Vagina (tissue), 2 donors: ENCODE data around the gene C12orf60. TPM values are rescaled to one million over a fixed set of nuclear protein-coding genes. Genes with fewer than 3 reads are reported as not detected.

Experiments
- DNase-seq, 2 donors: peaks; one replicate each; pipeline ENCODE4 v3.0.0-alpha.2; 2017; ENCODE audit errors: extremely low spot score in 2 of 2
- H3K27ac ChIP-seq: fragments of 200-600 bp; sonication (generic); one replicate; pipeline ENCODE4 v1.5.1; 2019
- H3K27me3 ChIP-seq: fragments of 200-600 bp; sonication (generic); one replicate; pipeline ENCODE4 v1.5.1; 2019
- H3K36me3 ChIP-seq, 2 donors: fragments of 200-600 bp; sonication (generic); one replicate each; pipeline ENCODE4 v1.5.1; 2017 to 2019
- H3K4me1 ChIP-seq: fragments of 200-600 bp; sonication (generic); one replicate; pipeline ENCODE4 v1.5.1; 2019
- H3K4me3 ChIP-seq, 2 donors: fragments of 200-600 bp; sonication (generic); 1 replicate in 1 of 2; 2 replicates in 1 of 2; pipeline ENCODE4 v1.5.1; 2016 to 2019
- H3K9me3 ChIP-seq: fragments of 200-600 bp; sonication (generic); one replicate; pipeline ENCODE4 v1.5.1; 2019
- CTCF ChIP-seq, 3 experiments: fragments of 450-650 bp in 2 of 3; fragments of 200-600 bp in 1 of 3; sonication (generic) in 1 of 3; IDR thresholded peaks; one replicate each; pipeline ENCODE4 v1.5.1; 2017 to 2019; ENCODE audit warnings: antibody characterized with exemption in 3 of 3, mild to moderate bottlenecking in 2 of 3, moderate library complexity in 2 of 3
- POLR2A ChIP-seq, 2 donors: fragments of 450-650 bp; IDR thresholded peaks; one replicate each; pipeline ENCODE4 v1.6.1; 2017; ENCODE audit warnings: antibody characterized with exemption in 2 of 2, mild to moderate bottlenecking in 2 of 2, moderate library complexity in 2 of 2
- POLR2AphosphoS5 ChIP-seq, 2 donors: sonication (generic); formaldehyde crosslinking; IDR thresholded peaks; one replicate each; pipeline ENCODE4 v1.9.0; 2017; ENCODE audit warnings: antibody characterized with exemption in 2 of 2, mild to moderate bottlenecking in 2 of 2, low read depth in 1 of 2; ENCODE audit not compliant: insufficient read depth in 1 of 2
- intact Hi-C: fragments of 100-400 bp; cut with DNase I; formaldehyde crosslinking; loops from one replicate; pipeline ENCODE4 v1.15.1; 2023
- total RNA-seq: library from RNA; depleted of rRNA; stranded (reverse); fragments of >200 nt; gene quantifications from one replicate; pipeline ENCODE4 v1.2.3, GENCODE V29; 2016

Gene C12orf60
- total RNA-seq, 1 donor from 2014 or later: 0.74 TPM

GRCh38 chr12:14777271-14777670 lies 26.2 kb upstream of the C12orf60 start:
- Histone ChIP-seq H3K27ac (no peak overlapping the region), H3K36me3 (no peaks in the 10 kb centered on the region), H3K4me3 (no peak overlapping the region), H3K4me1 (peaks cover 24% of the 10 kb centered on the region), H3K27me3 (no peaks in the 10 kb centered on the region), H3K9me3 (no peaks in the 10 kb centered on the region)
- TF ChIP-seq POLR2A (IDR thresholded peaks at IDR 0.05) (no peak), POLR2AphosphoS5 (IDR thresholded peaks at IDR 0.05; ENCODE audit: insufficient read depth in 1 of 2, low read depth in 1 of 2) (peak in 1 of 2 donors; percentile 16)
- DNase-seq: no peak
- intact Hi-C loops: loop anchor here (10.0 kb wide), 1 partner anchor 108 kb away; the partner anchor contains the start of gene MGP

GRCh38 chr12:14779834-14780233 lies 23.6 kb upstream of the C12orf60 start:
- intact Hi-C loops: loop anchor here (10.0 kb wide), 1 partner anchor 105 kb away; the partner anchor contains the start of gene MGP
- H3K27ac ChIP-seq: no peak overlapping the region
- no peak for DNase-seq
- no peaks in the 10 kb centered on the region for H3K36me3 ChIP-seq
- TF ChIP-seq CTCF (IDR thresholded peaks at IDR 0.05) (no peak), POLR2A (IDR thresholded peaks at IDR 0.05) (no peak), POLR2AphosphoS5 (IDR thresholded peaks at IDR 0.05; ENCODE audit: insufficient read depth in 1 of 2, low read depth in 1 of 2) (no peak)
- H3K4me3 ChIP-seq: no peak overlapping the region
- H3K9me3 ChIP-seq: no peaks in the 10 kb centered on the region
- H3K27me3 ChIP-seq: no peaks in the 10 kb centered on the region
- peaks cover 24% of the 10 kb centered on the region for H3K4me1 ChIP-seq

- Histone ChIP-seq H3K4me3 (no peak overlapping the region), H3K36me3 (no peaks in the 10 kb centered on the region), H3K27me3 (no peaks in the 10 kb centered on the region), H3K9me3 (no peaks in the 10 kb centered on the region), H3K4me1 (peaks cover 19% of the 10 kb centered on the region), H3K27ac (no peak overlapping the region)
- intact Hi-C loops: no loop called here
- TF ChIP-seq POLR2A (IDR thresholded peaks at IDR 0.05): no peak
- TF ChIP-seq CTCF (IDR thresholded peaks at IDR 0.05): no peak
- TF ChIP-seq POLR2AphosphoS5 (IDR thresholded peaks at IDR 0.05; ENCODE audit: insufficient read depth in 1 of 2, low read depth in 1 of 2): no peak
- DNase-seq: no peak
Observed at GRCh38 chr12:14780859-14781258, 22.6 kb upstream of the C12orf60 start.

- DNase-seq: no peak
- Histone ChIP-seq H3K36me3 (peaks cover 0 to 6% of the 10 kb centered on the region in 2 donors), H3K9me3 (no peaks in the 10 kb centered on the region), H3K4me1 (peaks cover 12% of the 10 kb centered on the region), H3K27me3 (no peaks in the 10 kb centered on the region), H3K27ac (no peak overlapping the region), H3K4me3 (no peak overlapping the region)
- no peak for TF ChIP-seq POLR2AphosphoS5 (IDR thresholded peaks at IDR 0.05; ENCODE audit: insufficient read depth in 1 of 2, low read depth in 1 of 2)
- TF ChIP-seq CTCF (IDR thresholded peaks at IDR 0.05): no peak
- TF ChIP-seq POLR2A (IDR thresholded peaks at IDR 0.05): no peak
- intact Hi-C loops: no loop called here
Observed at GRCh38 chr12:14781563-14781962, 21.9 kb upstream of the C12orf60 start.

GRCh38 chr12:14782756-14783155 lies 20.7 kb upstream of the C12orf60 start:
- DNase-seq: no peak
- Histone ChIP-seq H3K27me3 (no peaks in the 10 kb centered on the region), H3K9me3 (no peaks in the 10 kb centered on the region), H3K4me1 (no peaks in the 10 kb centered on the region), H3K36me3 (peaks cover 2 to 18% of the 10 kb centered on the region in 2 donors), H3K4me3 (no peak overlapping the region), H3K27ac (no peak overlapping the region)
- TF ChIP-seq POLR2A (IDR thresholded peaks at IDR 0.05) (no peak), CTCF (IDR thresholded peaks at IDR 0.05) (no peak), POLR2AphosphoS5 (IDR thresholded peaks at IDR 0.05; ENCODE audit: insufficient read depth in 1 of 2, low read depth in 1 of 2) (no peak)
- intact Hi-C loops: no loop called here
